Upper lobe of right lung (tissue), 1 donor: ENCODE results near the gene SLC12A4. TPM values are rescaled to one million over a fixed set of nuclear protein-coding genes. Genes with fewer than 3 reads are reported as not detected.

ENCODE experiments used
- ATAC-seq: fragments of 200-7000 bp; cut with Tn5 transposase; one replicate; pipeline ENCODE4 v1.9.1; 2020; ENCODE audit warnings: mild to moderate bottlenecking, moderate library complexity
- DNase-seq: peaks from one replicate; pipeline ENCODE4 v3.0.0-alpha.2; 2020
- H3K27ac ChIP-seq: fragments of 200-600 bp; one replicate; pipeline ENCODE4 v1.8.0; 2022
- H3K27me3 ChIP-seq: fragments of 200-600 bp; one replicate; pipeline ENCODE4 v1.8.0; 2022; ENCODE audit warnings: mild to moderate bottlenecking
- H3K36me3 ChIP-seq: fragments of 200-600 bp; one replicate; pipeline ENCODE4 v1.8.0; 2022
- H3K4me1 ChIP-seq: fragments of 200-600 bp; one replicate; pipeline ENCODE4 v1.8.0; 2022
- H3K4me3 ChIP-seq: fragments of 200-600 bp; one replicate; pipeline ENCODE4 v1.8.0; 2022; ENCODE audit warnings: mild to moderate bottlenecking
- H3K9me3 ChIP-seq: fragments of 200-600 bp; one replicate; pipeline ENCODE4 v1.8.0; 2022
- CTCF ChIP-seq: fragments of 200-600 bp; IDR thresholded peaks from one replicate; pipeline ENCODE4 v1.8.0; 2022; ENCODE audit warnings: antibody characterized with exemption
- intact Hi-C: fragments of 100-400 bp; cut with DNase I; formaldehyde crosslinking; loops from one replicate; pipeline ENCODE4 v1.11.0; 2022
- total RNA-seq: library from RNA; stranded (reverse); fragmentation: NEBNext Ultra II Directional; extraction: Animal tissue kit (Norgen Biotek cat#: 25700); gene quantifications from one replicate; pipeline ENCODE4 v1.2.1, GENCODE V29; 2021
- donor health status: DM: no; HTN: yes; CAD: no; lungs with severe emphysema.

The SLC12A4 gene
- total RNA-seq, 1 donor from 2014 or later: 102 TPM

GRCh38 chr16:67945392-67945933 lies 23.0 kb downstream of the SLC12A4 start:
- H3K36me3 ChIP-seq: peaks cover 77% of the 10 kb centered on the region
- H3K27ac ChIP-seq: no peak overlapping the region
- H3K4me3 ChIP-seq: no peak overlapping the region
- intact Hi-C loops: no loop called here
- no peak for ATAC-seq
- H3K27me3 ChIP-seq: no peaks in the 10 kb centered on the region
- no peak for TF ChIP-seq CTCF
- no peaks in the 10 kb centered on the region for H3K9me3 ChIP-seq
- DNase-seq: no peak
- H3K4me1 ChIP-seq: peaks cover 9% of the 10 kb centered on the region

GRCh38 chr16:67944690-67945391 lies 23.6 kb downstream of the SLC12A4 start:
- no peak for DNase-seq
- intact Hi-C loops: no loop called here
- no peak for TF ChIP-seq CTCF
- H3K4me1 ChIP-seq: peaks cover 9% of the 10 kb centered on the region
- peaks cover 75% of the 10 kb centered on the region for H3K36me3 ChIP-seq
- peak overlapping the region; percentile 51 for H3K27ac ChIP-seq
- no peak overlapping the region for H3K4me3 ChIP-seq
- ATAC-seq: no peak
- no peaks in the 10 kb centered on the region for H3K9me3 ChIP-seq
- H3K27me3 ChIP-seq: no peaks in the 10 kb centered on the region

GRCh38 chr16:67943619-67944504 lies 24.6 kb downstream of the SLC12A4 start, which contains the start of gene LCAT:
TSS of gene LCAT (minus strand) at chr16:67944120. CDS start at chr16:67944101, 19 bp downstream.
- Histone ChIP-seq H3K4me1 (peaks cover 9% of the 10 kb centered on the region), H3K4me3 (no peak within 1 kb of the TSS), H3K36me3 (peaks cover 70% of the 10 kb centered on the region), H3K27me3 (no peaks in the 10 kb centered on the region), H3K9me3 (no peaks in the 10 kb centered on the region), H3K27ac (peak within 1 kb of the TSS; percentile 51)
- intact Hi-C loops: no loop called here
- peak; percentile 15 for ATAC-seq
- TF ChIP-seq CTCF: no peak
- no peak for DNase-seq

- Histone ChIP-seq H3K27ac (no peak overlapping the region), H3K4me3 (no peak overlapping the region), H3K4me1 (peaks cover 9% of the 10 kb centered on the region), H3K9me3 (no peaks in the 10 kb centered on the region), H3K27me3 (no peaks in the 10 kb centered on the region), H3K36me3 (peaks cover 64% of the 10 kb centered on the region)
- intact Hi-C loops: no loop called here
- DNase-seq: no peak
- no peak for TF ChIP-seq CTCF
- no peak for ATAC-seq
These were observed 25.2 kb downstream of the SLC12A4 start for GRCh38 chr16:67943256-67943618.

GRCh38 chr16:67942510-67943255 lies 25.8 kb downstream of the SLC12A4 start:
- intact Hi-C loops: no loop called here
- DNase-seq (no peak), ATAC-seq (no peak)
- Histone ChIP-seq H3K27ac (no peak overlapping the region), H3K4me1 (peaks cover 11% of the 10 kb centered on the region), H3K4me3 (no peak overlapping the region), H3K9me3 (no peaks in the 10 kb centered on the region), H3K27me3 (no peaks in the 10 kb centered on the region), H3K36me3 (peaks cover 59% of the 10 kb centered on the region)
- TF ChIP-seq CTCF: no peak
